G401.6 (cell line): ENCODE measurements around the gene HDAC11.
A peak's percentile ranks its signal among the peaks of the same experiment; 100 is the strongest.
"Not testable (repeated sequence)": the region's sequence is repeated elsewhere in the genome, so short reads cannot be mapped to it uniquely, and the experiment has no call there.

Experiments
- FAIRE-seq: peaks from 2 replicates; lab custom pipeline; 2012; peaks lifted over from hg19 to GRCh38; lab: Jason Lieb, UNC

Gene HDAC11

DNA sequence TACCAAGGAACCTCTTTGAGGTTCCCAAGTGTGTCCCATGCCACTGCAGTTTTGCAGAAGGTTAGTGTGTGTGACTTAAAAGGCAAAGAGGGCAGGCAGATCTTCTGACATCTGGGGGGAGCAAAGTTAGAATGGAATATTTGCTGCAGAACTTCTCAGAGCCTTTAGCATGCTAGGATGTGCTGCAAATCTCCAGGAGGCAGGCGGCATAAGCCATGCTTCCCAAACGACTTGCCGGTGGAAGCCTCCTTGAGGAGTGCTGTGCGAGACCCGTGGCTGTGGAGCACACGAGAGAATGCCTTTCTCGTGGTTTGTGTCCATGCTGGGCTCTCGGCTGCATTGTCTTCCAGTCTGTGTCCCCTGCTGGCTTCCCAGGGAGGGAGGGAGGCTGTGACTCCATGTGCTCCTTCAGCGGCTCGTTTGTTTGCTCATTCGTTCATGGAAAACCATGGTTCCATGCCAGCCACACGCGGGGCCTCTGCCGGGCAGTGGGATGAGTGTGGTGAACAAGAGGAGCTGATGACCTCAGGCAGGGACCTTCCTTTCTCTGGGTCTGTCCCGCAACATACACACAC lies 13.8 kb downstream of the HDAC11 start:
- FAIRE-seq, result no peak

DNA sequence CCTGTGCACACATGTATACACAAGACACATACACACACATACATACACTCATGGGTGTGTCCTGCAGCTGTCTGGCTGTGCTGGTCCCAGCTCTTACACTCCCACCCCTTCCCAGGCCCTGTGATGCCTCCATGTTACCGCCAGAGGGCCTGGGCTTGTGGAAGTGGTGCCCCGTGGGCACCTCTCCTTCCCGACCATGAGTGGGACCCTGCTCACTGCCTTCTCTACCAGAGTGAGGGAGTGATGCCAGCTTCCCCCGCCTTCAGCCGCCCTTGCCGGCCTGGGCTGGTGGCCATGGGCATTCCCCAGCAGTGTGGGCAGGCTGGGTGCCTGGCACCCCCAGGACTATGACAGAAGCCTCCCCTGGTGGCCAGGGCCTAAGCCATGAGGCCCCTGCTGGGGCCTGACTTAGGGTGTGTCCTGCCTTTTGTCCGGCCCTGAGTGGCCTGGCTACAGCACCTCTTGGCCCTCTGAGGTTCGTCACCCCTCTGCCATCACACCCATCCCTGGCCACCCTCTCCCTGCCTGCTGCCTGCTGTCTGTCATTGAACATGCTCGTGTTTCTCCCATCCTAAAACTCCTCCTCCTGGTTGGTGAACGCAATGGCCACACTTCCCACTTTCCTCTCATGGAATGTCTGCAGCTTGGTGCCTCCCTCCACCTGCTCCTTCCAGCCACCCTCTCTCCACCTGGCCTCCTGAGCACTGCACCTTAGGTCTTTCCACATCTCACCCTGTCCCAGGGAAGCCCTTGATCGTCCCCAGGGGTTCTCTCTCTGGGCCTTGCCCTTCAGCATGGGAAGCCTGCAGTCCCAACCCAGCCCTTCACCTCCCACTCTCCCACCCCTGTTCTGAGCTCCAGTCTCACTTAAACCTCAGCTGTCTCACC lies 14.6 kb downstream of the HDAC11 start:
- FAIRE-seq, result no peak

DNA sequence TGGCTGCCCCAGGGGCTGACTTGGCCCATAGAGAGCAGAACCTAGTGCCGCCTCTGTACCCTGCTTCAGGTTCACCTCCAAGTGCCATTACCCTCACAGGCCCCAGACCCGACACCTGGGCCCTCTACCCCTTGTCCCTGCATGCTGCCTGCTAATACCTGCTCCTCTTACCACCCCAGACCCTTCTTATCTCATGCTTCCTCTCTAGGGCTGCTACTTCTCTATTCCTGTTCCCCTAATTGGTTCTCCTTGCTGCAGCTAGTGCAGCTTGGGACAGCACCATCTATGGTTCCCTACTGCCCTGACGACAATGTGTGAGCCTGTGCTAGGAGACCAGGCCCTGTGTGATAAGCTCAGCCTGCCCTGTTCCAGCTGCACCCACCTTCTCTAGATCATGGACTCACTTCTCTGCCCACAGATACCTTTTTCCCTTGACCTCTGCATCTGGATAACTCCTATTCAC lies 15.3 kb downstream of the HDAC11 start:
- FAIRE-seq, result no peak

DNA sequence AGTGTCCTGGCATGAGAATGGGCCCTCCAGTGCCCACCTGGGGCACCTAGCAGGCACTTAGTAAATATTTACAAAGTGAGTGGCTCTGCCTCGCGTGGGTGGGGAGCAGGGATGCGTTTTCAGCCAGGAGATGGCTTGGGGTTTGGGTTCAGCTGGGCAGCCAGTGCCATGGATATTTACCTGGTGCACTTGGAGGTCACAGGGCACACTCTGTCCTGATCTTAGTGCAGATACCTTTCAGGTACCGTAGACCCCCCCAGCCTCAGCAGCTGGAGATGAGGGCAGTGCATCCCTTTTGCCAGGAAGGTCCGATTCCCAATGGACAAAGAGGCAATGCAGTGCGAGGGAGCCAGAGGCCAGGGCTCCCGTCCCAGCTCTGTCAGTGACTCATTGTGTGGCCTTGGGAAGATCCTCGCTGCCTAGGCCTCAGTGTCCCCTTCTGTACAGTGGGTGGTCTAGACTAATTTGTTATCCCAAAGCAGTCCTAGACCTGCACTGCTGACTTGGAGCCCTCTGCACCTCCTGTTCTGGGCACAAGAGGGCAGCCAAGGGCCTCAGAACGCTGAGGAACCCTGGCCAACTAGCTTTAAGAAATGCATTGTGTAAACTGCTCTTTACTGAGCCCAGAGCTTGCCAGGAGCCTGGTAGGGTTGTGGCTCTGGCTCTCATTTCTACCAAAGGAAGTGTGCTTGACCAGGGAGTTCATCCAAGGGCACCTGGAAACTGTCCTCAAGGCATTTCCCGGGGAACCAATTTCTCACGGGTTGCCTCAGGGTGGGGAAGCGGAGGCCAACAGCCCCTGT lies 16.0 kb downstream of the HDAC11 start:
- FAIRE-seq, result peak; percentile 86

DNA sequence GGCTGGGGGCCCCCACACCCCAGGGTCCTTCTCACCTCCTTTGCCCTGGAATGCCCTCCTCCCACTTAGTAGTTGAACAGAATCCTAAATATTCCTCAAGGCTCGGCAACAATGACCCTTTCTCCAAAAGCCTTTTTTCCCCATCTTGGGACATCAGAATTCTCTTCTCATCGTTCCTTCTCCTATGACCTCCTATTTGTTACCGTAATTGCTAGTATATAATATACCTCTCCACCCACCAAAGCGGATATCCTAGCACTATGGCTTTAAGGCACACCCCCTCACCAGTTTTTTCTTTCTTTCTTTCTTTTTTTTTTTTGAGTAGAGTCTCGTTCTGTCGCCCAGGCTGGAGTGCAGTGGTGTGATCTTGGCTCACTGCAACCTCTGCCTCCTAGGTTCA lies 16.8 kb downstream of the HDAC11 start:
- FAIRE-seq, result no peak

DNA sequence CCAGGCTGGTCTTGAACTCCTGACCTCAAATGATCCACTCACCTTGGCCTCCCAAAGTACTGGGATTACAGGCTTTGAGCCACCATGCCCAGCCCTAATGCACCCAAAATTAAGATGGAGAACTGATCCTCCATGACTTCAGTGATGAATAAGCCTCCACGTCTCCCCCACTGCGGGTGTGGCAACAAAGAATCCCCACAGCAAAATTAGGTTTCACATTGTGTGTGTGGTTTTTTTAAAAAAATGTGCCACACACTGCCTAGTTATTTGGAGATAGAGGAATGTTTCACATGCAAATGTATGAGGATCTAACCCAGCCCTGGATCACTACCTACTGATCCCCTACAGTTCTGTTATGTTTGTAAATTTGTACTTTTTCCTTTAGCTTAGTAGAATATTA lies 17.3 kb downstream of the HDAC11 start:
- no peak for FAIRE-seq

DNA sequence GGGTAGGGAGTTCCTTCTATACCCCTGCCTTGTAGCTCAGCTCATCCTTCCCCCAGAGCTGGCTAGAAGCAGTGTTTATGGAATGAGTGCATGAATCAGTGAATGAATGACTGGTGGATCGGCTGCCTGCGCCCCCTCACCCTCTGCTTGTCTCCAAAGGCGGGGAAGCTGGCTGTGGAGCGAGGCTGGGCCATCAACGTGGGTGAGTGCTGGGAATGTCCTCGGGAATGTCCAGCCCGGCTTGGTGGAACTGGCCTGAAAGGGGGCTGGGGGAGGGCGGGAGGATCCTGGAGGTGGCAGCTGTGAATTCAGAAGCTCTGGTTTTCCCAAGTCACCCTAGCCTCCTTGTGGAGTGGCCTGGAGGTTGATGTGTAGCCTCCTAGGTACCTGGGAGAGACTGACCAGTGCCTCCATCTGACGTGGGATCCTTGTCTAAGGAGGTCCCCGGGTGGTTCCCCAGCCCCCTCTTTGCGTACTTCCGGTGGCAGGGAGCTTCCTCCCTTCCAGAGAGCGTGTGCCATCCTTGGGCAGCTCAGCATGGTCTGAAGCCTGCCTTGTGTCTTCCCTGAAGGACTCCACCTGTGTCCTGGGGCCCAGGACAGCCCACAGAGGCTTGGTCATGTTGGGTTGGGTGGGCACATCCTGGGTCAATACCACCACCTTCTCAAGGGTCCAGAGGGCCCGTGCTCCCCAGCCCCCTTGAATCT lies 18.4 kb downstream of the HDAC11 start:
- no peak for FAIRE-seq

DNA sequence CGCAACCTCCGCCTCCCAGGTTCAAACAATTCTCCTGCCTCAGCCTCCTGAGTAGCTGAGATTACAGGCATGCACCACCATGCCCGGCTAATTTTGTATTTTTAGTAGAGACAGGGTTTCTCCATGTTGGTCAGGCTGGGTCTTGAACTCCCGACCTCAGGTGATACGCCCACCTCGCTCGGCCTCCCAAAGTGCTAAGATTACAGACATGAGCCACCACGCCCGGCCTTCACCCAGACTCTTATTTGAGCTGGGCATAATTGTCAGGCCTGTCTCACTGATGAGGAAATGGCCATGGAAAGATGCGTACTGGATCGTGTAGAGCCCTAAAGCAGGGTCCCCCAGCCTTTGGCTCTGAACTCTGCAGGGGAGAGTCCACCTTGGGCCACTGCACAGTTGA lies 19.1 kb downstream of the HDAC11 start:
- not testable (repeated sequence) for FAIRE-seq

DNA sequence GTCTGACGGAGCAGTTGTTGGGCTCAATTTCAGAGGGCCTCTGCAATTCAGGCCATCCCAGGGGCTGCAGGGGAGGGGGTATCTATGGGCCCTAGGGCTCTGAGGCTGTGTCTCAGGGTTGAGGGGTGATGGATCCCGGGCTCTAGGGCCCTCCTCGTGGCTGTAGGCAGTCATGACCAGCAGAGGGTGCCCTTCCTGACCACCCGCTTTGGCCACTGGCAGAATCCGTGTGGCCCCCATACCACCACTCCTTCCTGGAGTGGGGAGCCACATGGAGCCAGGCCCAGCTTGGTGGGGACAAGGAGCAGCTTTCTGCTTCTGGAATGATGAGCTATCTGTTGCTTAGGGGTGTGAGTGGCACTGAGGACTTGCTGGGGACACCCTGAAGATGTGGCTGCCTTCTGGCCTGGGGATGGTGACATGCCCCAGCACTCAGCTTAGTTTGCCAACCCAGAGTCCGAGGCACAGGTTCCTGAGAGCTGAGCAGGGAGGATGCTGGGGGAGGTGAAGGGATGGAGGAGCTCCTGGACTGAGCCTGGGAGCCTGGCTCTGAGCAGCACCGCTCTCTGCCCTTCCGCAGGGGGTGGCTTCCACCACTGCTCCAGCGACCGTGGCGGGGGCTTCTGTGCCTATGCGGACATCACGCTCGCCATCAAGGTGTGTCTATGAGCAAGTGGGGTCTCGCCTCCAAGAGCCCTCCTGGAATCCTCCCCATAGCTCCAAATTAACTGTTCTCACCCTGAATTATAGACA lies 20.2 kb downstream of the HDAC11 start:
- FAIRE-seq, result no peak

DNA sequence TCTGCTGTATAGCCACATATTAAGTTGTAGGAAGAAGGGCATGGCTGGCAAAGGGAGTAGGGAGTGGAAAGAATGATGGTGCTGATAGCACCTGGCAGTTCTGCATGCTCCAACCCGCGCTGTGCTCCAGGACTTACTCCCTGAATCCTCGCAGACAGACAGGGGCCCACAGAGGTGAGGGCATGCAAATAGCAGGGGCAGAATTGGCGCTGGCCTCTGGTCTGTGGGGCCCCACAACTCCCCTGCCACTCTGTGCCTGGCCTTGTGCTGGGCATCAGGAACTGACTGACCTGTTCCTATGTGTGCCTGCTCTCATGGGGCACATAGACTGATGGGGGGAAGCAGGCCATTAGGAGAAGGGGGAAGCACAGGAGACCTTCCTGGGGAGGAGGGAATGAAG lies 20.9 kb downstream of the HDAC11 start:
- FAIRE-seq, result no peak

DNA sequence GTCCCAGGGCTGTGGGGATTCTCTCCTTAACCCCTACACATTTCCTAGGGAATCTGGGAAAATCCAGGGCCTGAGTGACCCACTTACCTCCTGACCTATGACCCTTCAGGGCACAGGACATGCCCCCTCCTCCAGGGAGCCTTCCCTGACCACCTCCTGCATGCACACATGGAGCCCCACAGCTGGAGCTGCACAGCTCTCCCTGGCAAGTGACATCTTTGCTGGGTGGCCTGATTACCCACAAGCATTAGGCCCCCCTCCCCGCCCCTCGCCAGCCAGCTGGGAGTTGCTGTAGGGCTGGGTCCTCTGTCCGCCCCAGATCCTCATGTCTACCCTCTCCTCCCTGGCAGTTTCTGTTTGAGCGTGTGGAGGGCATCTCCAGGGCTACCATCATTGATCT lies 21.4 kb downstream of the HDAC11 start:
- no peak for FAIRE-seq

DNA sequence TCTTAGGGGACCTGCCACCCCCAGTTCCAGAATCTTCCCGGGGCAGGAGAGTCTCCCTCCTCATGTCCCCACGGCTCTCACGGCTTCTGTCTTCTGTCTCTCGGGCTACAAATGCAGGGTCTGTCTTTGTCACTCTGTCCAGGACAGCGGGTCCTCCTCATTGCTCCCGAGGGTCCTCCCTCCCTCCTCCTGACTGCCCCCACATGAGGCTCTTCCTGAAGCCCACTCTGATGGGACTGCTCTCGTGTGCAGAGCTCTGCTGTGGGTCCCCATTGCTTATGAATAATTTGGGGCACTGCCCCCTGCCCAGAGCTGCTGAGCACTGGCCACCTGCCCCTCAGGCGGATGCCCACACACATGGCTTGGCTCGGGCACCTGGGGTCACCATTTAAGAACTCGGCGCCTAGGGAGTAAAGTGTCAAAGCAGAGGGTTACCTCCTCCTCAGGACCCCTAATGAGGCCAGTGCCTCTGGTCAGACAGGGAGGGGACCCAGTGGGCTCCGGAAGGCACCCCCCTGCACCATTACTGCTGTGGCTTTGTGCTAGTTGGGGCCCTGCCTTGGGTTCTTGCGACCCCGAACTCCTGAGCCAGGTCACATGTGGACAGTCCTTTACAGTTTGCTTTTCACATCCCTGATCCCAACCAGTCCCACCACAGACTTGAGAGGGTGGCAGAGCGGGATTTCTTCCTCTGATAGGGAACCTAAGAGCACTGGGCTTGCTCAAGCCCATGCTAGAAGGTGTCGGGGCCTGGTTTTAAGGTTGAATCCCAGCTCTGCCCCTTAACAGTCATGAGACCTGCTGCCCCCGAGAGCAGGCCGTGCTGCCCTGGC lies 22.1 kb downstream of the HDAC11 start:
- no peak for FAIRE-seq

DNA sequence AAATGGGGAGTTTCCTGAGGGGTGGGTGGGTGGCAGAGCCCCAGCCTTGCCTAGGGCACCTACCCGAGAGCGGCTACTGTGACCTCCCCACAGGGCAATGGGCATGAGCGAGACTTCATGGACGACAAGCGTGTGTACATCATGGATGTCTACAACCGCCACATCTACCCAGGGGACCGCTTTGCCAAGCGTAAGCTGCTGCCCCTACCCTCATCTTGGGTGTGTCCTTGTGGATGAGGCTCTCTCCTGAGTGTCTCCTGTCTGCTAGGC lies 22.6 kb downstream of the HDAC11 start:
- no peak for FAIRE-seq

DNA sequence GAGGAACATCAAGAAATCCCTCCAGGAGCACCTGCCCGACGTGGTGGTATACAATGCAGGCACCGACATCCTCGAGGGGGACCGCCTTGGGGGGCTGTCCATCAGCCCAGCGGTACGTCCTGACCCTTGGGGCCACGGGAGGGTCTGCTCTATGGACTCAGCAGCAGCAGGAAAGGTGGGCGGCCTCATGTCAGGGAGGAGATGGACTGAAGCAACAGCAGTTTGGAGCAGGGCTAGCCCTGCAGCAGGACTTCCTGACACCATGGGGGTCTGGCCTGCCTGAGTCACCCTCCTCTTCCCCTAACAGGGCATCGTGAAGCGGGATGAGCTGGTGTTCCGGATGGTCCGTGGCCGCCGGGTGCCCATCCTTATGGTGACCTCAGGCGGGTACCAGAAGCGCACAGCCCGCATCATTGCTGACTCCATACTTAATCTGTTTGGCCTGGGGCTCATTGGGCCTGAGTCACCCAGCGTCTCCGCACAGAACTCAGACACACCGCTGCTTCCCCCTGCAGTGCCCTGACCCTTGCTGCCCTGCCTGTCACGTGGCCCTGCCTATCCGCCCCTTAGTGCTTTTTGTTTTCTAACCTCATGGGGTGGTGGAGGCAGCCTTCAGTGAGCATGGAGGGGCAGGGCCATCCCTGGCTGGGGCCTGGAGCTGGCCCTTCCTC lies 24.2 kb downstream of the HDAC11 start:
- no peak for FAIRE-seq

DNA sequence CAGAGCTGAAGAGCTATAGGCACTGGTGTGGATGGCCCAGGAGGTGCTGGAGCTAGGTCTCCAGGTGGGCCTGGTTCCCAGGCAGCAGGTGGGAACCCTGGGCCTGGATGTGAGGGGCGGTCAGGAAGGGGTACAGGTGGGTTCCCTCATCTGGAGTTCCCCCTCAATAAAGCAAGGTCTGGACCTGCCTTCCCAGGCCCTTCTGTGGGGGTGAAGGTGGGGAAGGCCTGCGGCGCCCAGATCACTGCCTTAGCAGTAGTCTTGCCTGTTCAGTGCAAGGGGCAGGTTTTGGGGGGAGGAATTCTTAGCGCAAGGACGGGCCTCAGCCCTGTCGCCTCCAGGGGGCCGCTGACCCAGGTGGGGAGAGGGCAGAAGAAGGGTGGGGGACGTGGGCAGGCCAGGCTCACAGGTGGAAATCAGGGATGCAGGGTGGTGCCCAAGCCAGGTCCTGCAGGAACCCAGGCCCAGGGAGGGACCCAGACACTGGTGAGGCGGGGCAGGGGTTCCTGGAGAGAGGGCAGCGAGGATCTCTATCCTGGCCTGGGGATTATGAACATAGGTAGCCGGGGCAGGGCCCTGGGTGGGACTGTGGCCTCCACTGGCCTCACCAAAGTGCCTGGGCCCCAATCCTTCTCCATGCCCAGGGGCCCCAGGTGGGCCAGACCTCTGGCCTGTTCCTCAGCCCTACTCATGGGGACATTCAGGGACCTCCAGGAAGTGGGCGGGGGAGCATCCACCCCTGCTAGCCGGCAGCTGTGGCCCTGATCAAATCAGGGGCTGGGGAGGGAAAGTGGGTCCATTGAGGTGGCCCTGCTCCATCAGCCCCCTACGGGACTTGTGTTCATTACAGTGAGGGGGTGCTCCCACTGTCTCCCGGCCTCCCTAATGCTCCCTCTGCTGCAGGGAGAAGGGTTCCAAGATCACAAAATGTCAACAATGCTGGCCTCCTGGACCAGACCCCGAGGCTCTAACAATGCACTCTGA lies 25.3 kb downstream of the HDAC11 start:
- FAIRE-seq, result no peak

DNA sequence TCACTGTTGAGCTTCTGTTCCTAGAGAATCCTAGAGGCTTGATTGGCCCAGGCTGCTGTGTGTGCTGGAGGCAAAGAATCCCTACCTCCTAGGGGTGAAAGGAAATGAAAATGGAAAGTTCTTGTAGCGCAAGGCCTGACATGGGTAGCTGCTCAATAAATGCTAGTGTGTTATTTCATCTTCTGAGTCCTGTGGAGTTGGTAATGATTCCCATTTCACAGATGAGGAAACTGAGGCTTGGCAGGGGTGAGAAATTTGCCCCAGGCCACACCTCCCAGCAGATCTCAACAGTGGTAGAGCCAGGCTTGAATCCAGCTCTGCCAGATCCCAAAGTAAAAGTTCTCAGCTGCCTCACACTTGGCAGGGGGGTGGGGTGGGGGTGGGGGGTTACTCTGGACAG lies 26.1 kb downstream of the HDAC11 start:
- FAIRE-seq, result no peak

DNA sequence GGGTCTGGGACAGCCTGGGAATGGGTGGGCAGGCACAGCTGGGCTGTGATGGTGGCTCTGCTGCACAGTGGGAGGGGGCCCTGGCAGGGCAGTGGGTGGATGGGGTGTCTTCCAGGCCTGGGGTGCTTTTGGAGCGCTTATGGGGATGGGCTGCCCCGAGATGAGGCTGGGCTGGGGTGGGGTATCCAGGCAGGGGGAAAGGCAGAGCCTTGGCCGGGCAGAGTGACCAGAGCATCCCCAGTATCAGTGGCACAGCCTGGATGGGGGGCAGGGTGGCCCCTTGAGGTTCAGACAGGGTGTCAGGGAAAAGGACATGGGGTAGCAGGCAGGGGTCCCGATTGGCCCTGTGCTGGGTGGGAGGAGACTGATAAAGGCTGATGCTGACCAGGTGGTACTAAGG lies 26.6 kb downstream of the HDAC11 start:
- FAIRE-seq, result no peak

DNA sequence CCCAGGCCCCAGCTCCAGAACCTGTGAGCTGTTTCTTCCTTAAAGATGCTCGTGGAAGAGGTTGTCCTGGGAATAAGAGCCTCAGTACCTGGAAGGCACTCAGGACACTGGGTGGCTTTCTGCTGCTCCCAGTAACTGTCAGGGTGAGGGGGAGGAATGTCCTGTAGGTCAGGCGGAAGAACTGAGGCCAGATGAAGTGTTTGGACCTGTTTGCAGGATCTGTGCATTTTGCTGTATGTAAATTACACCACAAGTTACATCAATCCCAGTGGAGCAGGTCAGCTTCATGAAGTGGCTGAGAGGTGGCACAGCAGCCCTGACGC lies 27.1 kb downstream of the HDAC11 start:
- FAIRE-seq, result no peak

DNA sequence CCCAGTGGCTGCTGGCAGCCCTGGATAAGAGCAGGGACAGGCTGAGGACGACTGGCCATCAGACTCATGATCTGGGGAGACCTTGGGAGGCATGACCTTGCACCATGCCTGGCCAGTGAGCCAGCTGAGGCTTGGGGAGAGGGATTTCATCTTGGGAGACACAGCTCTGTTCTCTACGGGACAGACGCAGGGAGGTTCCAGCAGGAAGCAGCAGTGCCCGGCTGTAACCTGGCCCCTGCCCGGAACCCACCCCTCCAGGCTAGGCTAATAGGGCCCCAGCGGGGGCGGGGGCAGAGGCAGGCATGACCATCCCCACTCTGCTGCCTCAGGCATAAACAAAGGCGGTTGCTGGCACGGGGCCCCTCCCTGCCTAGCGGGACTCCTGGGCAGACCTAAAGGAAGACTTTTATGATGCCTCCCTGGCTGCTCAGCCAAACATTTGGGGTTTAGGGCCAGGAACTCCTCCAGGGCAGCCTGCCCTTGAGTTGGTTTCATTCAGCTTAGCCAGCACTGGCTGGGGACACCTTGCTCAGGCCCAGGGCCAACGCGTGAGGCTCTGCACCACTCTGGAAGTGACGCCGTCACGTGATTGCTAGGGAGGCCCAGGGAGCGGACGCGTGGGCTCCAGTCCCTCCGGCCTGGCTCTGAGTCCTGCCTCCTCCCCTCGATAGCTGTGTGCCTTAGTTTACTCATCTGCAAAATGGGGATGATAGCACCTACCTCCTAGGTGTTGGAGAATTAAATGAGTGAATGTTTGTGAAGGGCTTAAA lies 27.6 kb downstream of the HDAC11 start:
- no peak for FAIRE-seq
